GM19025 (cell line): ENCODE measurements around the gene TACC3.
"Not testable (repeated sequence)": the region's sequence is repeated elsewhere in the genome, so short reads cannot be mapped to it uniquely, and the experiment has no call there.

Source experiments
- ATAC-seq: cut with Tn5 transposase; IDR thresholded peaks from one replicate; pipeline ENCODE4 v1.9.1; 2021; ENCODE audit warnings: mild to moderate bottlenecking, low read depth, moderate library complexity; ENCODE audit not compliant: unreplicated experiment

The TACC3 gene

GRCh38 chr4:1701671-1702070, 19.6 kb upstream of the TACC3 start:
- not testable (repeated sequence) for ATAC-seq

GRCh38 chr4:1703867-1704266, 17.5 kb upstream of the TACC3 start:
- no peak for ATAC-seq

GRCh38 chr4:1705732-1706131, 15.6 kb upstream of the TACC3 start:
- ATAC-seq, result no peak

GRCh38 chr4:1706358-1706757, 15.0 kb upstream of the TACC3 start:
- no peak for ATAC-seq

- no peak for ATAC-seq
Observed at GRCh38 chr4:1708581-1708980, 12.7 kb upstream of the TACC3 start.

GRCh38 chr4:1711055-1711570, 10.2 kb upstream of the TACC3 start:
- ATAC-seq, result no peak

- ATAC-seq, result peak; percentile 6
Observed at GRCh38 chr4:1711571-1712215, 9.6 kb upstream of the TACC3 start.

- peak; percentile 71 for ATAC-seq
Observed at GRCh38 chr4:1712216-1713002, 8.9 kb upstream of the TACC3 start, which contains the start of gene SLBP. SLBP (minus strand) TSS chr4:1712319; CDS start chr4:1712188, 131 bp downstream.

- ATAC-seq, result peak; percentile 2
Observed at GRCh38 chr4:1713003-1713851, 8.1 kb upstream of the TACC3 start.

- ATAC-seq, result no peak
Observed at GRCh38 chr4:1714303-1715001, 6.9 kb upstream of the TACC3 start.

- no peak for ATAC-seq
Observed at GRCh38 chr4:1715002-1715758, 6.1 kb upstream of the TACC3 start.

- no peak for ATAC-seq
Observed at GRCh38 chr4:1716065-1716945, 5.0 kb upstream of the TACC3 start.

GRCh38 chr4:1717129-1718094, 3.9 kb upstream of the TACC3 start:
- ATAC-seq, result no peak

- no peak for ATAC-seq
Observed at GRCh38 chr4:1718095-1718850, 3.0 kb upstream of the TACC3 start.

GRCh38 chr4:1720163-1720983, 948 bp upstream of the TACC3 start:
- peak; percentile 11 for ATAC-seq
